ENCODE results near the gene PROK1.

DNA sequence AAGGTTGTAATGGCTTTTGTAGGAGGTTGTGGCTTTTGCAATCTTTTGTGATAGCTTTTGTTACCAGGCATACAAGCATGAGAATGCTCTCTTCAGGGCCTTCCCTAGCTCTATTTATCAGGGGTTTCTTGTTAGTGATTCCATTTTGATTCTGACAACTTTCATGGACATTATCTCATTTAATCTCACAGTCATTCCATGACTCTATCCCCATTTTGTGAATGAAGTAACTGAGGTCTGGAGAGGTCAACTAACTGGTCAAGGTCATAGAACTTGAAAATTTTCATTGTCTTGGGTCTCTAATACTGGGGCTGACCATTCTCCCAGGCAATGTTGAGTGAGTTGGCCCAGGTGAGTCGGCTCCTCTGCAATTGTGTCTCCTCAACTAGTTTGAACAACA lies 32.2 kb upstream of the PROK1 start:
- TF ChIP-seq, protein P1, sequence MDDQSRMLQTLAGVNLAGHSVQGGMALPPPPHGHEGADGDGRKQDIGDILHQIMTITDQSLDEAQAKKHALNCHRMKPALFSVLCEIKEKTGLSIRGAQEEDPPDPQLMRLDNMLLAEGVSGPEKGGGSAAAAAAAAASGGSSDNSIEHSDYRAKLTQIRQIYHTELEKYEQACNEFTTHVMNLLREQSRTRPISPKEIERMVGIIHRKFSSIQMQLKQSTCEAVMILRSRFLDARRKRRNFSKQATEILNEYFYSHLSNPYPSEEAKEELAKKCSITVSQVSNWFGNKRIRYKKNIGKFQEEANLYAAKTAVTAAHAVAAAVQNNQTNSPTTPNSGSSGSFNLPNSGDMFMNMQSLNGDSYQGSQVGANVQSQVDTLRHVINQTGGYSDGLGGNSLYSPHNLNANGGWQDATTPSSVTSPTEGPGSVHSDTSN (IDR thresholded peaks at IDR 0.05): no peak
- TF ChIP-seq, protein P2, sequence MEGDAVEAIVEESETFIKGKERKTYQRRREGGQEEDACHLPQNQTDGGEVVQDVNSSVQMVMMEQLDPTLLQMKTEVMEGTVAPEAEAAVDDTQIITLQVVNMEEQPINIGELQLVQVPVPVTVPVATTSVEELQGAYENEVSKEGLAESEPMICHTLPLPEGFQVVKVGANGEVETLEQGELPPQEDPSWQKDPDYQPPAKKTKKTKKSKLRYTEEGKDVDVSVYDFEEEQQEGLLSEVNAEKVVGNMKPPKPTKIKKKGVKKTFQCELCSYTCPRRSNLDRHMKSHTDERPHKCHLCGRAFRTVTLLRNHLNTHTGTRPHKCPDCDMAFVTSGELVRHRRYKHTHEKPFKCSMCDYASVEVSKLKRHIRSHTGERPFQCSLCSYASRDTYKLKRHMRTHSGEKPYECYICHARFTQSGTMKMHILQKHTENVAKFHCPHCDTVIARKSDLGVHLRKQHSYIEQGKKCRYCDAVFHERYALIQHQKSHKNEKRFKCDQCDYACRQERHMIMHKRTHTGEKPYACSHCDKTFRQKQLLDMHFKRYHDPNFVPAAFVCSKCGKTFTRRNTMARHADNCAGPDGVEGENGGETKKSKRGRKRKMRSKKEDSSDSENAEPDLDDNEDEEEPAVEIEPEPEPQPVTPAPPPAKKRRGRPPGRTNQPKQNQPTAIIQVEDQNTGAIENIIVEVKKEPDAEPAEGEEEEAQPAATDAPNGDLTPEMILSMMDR (IDR thresholded peaks at IDR 0.05): no peak
- TF ChIP-seq, protein P3, sequence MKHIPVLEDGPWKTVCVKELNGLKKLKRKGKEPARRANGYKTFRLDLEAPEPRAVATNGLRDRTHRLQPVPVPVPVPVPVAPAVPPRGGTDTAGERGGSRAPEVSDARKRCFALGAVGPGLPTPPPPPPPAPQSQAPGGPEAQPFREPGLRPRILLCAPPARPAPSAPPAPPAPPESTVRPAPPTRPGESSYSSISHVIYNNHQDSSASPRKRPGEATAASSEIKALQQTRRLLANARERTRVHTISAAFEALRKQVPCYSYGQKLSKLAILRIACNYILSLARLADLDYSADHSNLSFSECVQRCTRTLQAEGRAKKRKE (CRISPR knock-in tag; IDR thresholded peaks at IDR 0.05; ENCODE audit: low read depth): no peak
- TF ChIP-seq ESRRA (IDR thresholded peaks at IDR 0.05; ENCODE audit: borderline replicate concordance, low read length) (no peak), MAFK (IDR thresholded peaks at IDR 0.05; ENCODE audit: partially characterized antibody) (no peak), JUNB (IDR thresholded peaks at IDR 0.05) (no peak)
- TF ChIP-seq, protein P4, sequence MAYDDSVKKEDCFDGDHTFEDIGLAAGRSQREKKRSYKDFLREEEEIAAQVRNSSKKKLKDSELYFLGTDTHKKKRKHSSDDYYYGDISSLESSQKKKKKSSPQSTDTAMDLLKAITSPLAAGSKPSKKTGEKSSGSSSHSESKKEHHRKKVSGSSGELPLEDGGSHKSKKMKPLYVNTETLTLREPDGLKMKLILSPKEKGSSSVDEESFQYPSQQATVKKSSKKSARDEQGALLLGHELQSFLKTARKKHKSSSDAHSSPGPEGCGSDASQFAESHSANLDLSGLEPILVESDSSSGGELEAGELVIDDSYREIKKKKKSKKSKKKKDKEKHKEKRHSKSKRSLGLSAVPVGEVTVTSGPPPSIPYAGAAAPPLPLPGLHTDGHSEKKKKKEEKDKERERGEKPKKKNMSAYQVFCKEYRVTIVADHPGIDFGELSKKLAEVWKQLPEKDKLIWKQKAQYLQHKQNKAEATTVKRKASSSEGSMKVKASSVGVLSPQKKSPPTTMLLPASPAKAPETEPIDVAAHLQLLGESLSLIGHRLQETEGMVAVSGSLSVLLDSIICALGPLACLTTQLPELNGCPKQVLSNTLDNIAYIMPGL (CRISPR knock-in tag; IDR thresholded peaks at IDR 0.05; ENCODE audit: borderline replicate concordance): no peak
- TF ChIP-seq, protein P5, sequence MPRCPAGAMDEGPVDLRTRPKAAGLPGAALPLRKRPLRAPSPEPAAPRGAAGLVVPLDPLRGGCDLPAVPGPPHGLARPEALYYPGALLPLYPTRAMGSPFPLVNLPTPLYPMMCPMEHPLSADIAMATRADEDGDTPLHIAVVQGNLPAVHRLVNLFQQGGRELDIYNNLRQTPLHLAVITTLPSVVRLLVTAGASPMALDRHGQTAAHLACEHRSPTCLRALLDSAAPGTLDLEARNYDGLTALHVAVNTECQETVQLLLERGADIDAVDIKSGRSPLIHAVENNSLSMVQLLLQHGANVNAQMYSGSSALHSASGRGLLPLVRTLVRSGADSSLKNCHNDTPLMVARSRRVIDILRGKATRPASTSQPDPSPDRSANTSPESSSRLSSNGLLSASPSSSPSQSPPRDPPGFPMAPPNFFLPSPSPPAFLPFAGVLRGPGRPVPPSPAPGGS (IDR thresholded peaks at IDR 0.05): no peak
- TF ChIP-seq, protein P6, sequence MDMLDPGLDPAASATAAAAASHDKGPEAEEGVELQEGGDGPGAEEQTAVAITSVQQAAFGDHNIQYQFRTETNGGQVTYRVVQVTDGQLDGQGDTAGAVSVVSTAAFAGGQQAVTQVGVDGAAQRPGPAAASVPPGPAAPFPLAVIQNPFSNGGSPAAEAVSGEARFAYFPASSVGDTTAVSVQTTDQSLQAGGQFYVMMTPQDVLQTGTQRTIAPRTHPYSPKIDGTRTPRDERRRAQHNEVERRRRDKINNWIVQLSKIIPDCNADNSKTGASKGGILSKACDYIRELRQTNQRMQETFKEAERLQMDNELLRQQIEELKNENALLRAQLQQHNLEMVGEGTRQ (IDR thresholded peaks at IDR 0.05): no peak
